HCT116 (cell line): ENCODE measurements around the gene PPDPF. TPM values are rescaled to one million over a fixed set of nuclear protein-coding genes. Genes with fewer than 3 reads are reported as not detected.

Experiments used
- ATAC-seq: fragments of 200-7000 bp; cut with Tn5 transposase; 2 replicates; pipeline ENCODE4 v1.9.1; 2020; ENCODE audit warnings: mild to moderate bottlenecking, moderate library complexity
- BruUV-seq: library from RNA; stranded (reverse); fragments of 400-500 nt; replicated peaks from 2 replicates; lab custom pipeline; 2021; lab: Mats Ljungman, UMichigan
- CTCF ChIA-PET: fragments of 300-600 bp; sonication (Branson Sonifier 250); formaldehyde crosslinking; loops from one replicate; lab custom pipeline; 2021; ENCODE audit warnings: antibody characterized with exemption; lab: Charles Lee
- POLR2A ChIA-PET: fragments of 300-600, 350-600 bp; sonication (Branson Sonifier 250); formaldehyde crosslinking; loops from one replicate; lab custom pipeline; 2021; ENCODE audit warnings: antibody characterized with exemption; lab: Charles Lee
- RAD21 ChIA-PET, 2 experiments: fragments of 300-600 bp; sonication (Branson Sonifier 250); formaldehyde crosslinking; loops; one replicate each; lab custom pipeline; 2023; ENCODE audit warnings: low total read pairs in 2 of 2; ENCODE audit not compliant: uncharacterized antibody in 2 of 2, unreplicated experiment in 2 of 2, low non-redundant PET in 1 of 2; lab: Charles Lee
- DNase-seq: peaks from one replicate; pipeline ENCODE4 v3.0.0-alpha.2; 2010; ENCODE audit warnings: low read depth, low spot score
- H2AFZ ChIP-seq: fragments of 200-600 bp; shearing (Covaris generic), sonication (generic); 2 replicates; pipeline ENCODE4 v1.6.1; 2017; ENCODE audit warnings: low read depth, mixed run types, mixed read lengths, antibody characterized with exemption, low read length; ENCODE audit not compliant: poor library complexity, severe bottlenecking
- H3K27ac ChIP-seq: 2 replicates; pipeline ENCODE4 v1.5.1; 2012; ENCODE audit warnings: low read depth, low read length
- H3K27me3 ChIP-seq: fragments of 200-600 bp; sonication (generic); 2 replicates; pipeline ENCODE4 v1.6.1; 2016; ENCODE audit warnings: mixed run types, low read length, mixed read lengths; ENCODE audit not compliant: insufficient read depth
- H3K36me3 ChIP-seq, 2 experiments: fragments of 200-500 bp in 1 of 2; fragments of 200-600 bp in 1 of 2; sonication (Bioruptor generic) in 1 of 2; sonication (generic) in 1 of 2; 2 replicates each; pipeline versions ENCODE4 v1.5.1 to v1.6.1; 2014 to 2016; ENCODE audit warnings: low read length in 2 of 2, inconsistent platforms in 1 of 2, mixed read lengths in 1 of 2, mixed run types in 1 of 2; ENCODE audit not compliant: insufficient read depth in 2 of 2, control insufficient read depth in 1 of 2
- H3K4me1 ChIP-seq, 2 experiments: fragments of 200-600 bp in 1 of 2; sonication (generic) in 1 of 2; 2 replicates each; pipeline versions ENCODE4 v1.5.1 to v1.6.1; 2012 to 2017; ENCODE audit warnings: low read length in 2 of 2, inconsistent platforms in 1 of 2, mild to moderate bottlenecking in 1 of 2, mixed read lengths in 1 of 2, mixed run types in 1 of 2, moderate library complexity in 1 of 2; ENCODE audit not compliant: insufficient read depth in 2 of 2, control insufficient read depth in 1 of 2
- H3K4me2 ChIP-seq: fragments of 200-600 bp; sonication (generic); 2 replicates; pipeline ENCODE4 v1.6.1; 2017; ENCODE audit warnings: mixed run types, low read length, mixed read lengths
- H3K4me3 ChIP-seq, 2 experiments: fragments of 200-600 bp in 1 of 2; sonication (generic) in 1 of 2; replicated peaks in 1 of 2; 2 replicates each; pipeline ENCODE4 v1.5.1; 2011 to 2016; ENCODE audit warnings: low read length in 2 of 2, control low read depth in 1 of 2, low read depth in 1 of 2, mild to moderate bottlenecking in 1 of 2, mixed read lengths in 1 of 2, mixed run types in 1 of 2
- H3K79me2 ChIP-seq: fragments of 200-600 bp; sonication (generic); 2 replicates; pipeline ENCODE4 v1.6.1; 2017; ENCODE audit warnings: mild to moderate bottlenecking, mixed run types, low read length, moderate library complexity, mixed read lengths; ENCODE audit not compliant: insufficient read depth
- H3K9ac ChIP-seq: fragments of 200-600 bp; sonication (generic); 2 replicates; pipeline ENCODE4 v1.6.1; 2016; ENCODE audit warnings: low read length, mixed read lengths
- H3K9me2 ChIP-seq: fragments of 200-600 bp; sonication (generic), shearing (Covaris generic); 2 replicates; pipeline ENCODE4 v1.6.1; 2017; ENCODE audit warnings: mixed run types, mild to moderate bottlenecking, moderate library complexity; ENCODE audit not compliant: insufficient read depth
- H3K9me3 ChIP-seq, 2 experiments: fragments of 200-500 bp in 1 of 2; fragments of 200-600 bp in 1 of 2; sonication (Bioruptor generic) in 1 of 2; sonication (generic) in 1 of 2; 2 replicates each; pipeline ENCODE4 v1.6.1; 2014 to 2017; ENCODE audit warnings: low read length in 2 of 2, mixed read lengths in 2 of 2, inconsistent platforms in 1 of 2, low read depth in 1 of 2, mild to moderate bottlenecking in 1 of 2, mixed run types in 1 of 2, moderate library complexity in 1 of 2; ENCODE audit not compliant: control insufficient read depth in 1 of 2, insufficient read depth in 1 of 2
- H4K20me1 ChIP-seq: fragments of 200-600 bp; sonication (generic), shearing (Covaris generic); 2 replicates; pipeline ENCODE4 v1.6.1; 2017; ENCODE audit warnings: mixed run types, mild to moderate bottlenecking, moderate library complexity; ENCODE audit not compliant: insufficient read depth
- ATF3 ChIP-seq: IDR thresholded peaks from 2 replicates; pipeline ENCODE4 v1.6.1; 2012
- CBX3 ChIP-seq: IDR thresholded peaks from 2 replicates; pipeline ENCODE4 v1.6.1; 2012; ENCODE audit warnings: low read depth
- CEBPB ChIP-seq: IDR thresholded peaks from 2 replicates; pipeline ENCODE4 v1.6.1; 2012; ENCODE audit warnings: low read depth
- EGR1 ChIP-seq: IDR thresholded peaks from 2 replicates; pipeline ENCODE4 v1.6.1; 2012; ENCODE audit warnings: low read depth
- ELF1 ChIP-seq: IDR thresholded peaks from 2 replicates; pipeline ENCODE4 v1.6.1; 2012; ENCODE audit warnings: low read depth, borderline replicate concordance
- EZH2 ChIP-seq: fragments of 200-600 bp; sonication (generic); IDR thresholded peaks from 2 replicates; pipeline ENCODE4 v1.6.1; 2017; ENCODE audit warnings: antibody characterized with exemption, mixed run types
- EZH2phosphoT487 ChIP-seq: fragments of 200-600 bp; IDR thresholded peaks from 2 replicates; pipeline ENCODE4 v1.6.1; 2018; ENCODE audit warnings: antibody characterized with exemption, borderline replicate concordance
- FOSL1 ChIP-seq: IDR thresholded peaks from 2 replicates; pipeline ENCODE4 v1.6.1; 2012; ENCODE audit warnings: low read depth
- JUND ChIP-seq: IDR thresholded peaks from 2 replicates; pipeline ENCODE4 v1.6.1; 2012
- MAX ChIP-seq: IDR thresholded peaks from 2 replicates; pipeline ENCODE4 v1.6.1; 2012
- POLR2A ChIP-seq: IDR thresholded peaks from 2 replicates; pipeline ENCODE4 v1.7.0; 2011; ENCODE audit warnings: borderline replicate concordance; ENCODE audit not compliant: insufficient read depth, insufficient read length; ENCODE audit errors: extremely low read depth
- POLR2AphosphoS5 ChIP-seq: IDR thresholded peaks from 2 replicates; pipeline ENCODE4 v1.6.1; 2011; ENCODE audit warnings: mild to moderate bottlenecking, low read depth, low read length, moderate library complexity
- RAD21 ChIP-seq: IDR thresholded peaks from 2 replicates; pipeline ENCODE4 v1.6.1; 2012; ENCODE audit warnings: low read depth, mild to moderate bottlenecking
- SIN3A ChIP-seq: IDR thresholded peaks from 2 replicates; pipeline ENCODE4 v1.6.1; 2012; ENCODE audit warnings: low read depth
- SP1 ChIP-seq: IDR thresholded peaks from 2 replicates; pipeline ENCODE4 v1.6.1; 2012; ENCODE audit warnings: low read depth
- YY1 ChIP-seq: IDR thresholded peaks from 2 replicates; pipeline ENCODE4 v1.6.1; 2011; ENCODE audit warnings: low read length, low read depth, moderate library complexity, mild to moderate bottlenecking; ENCODE audit not compliant: insufficient replicate concordance; ENCODE audit errors: extremely low read depth
- ZBTB33 ChIP-seq: IDR thresholded peaks from 2 replicates; pipeline ENCODE4 v1.6.1; 2011; ENCODE audit warnings: mild to moderate bottlenecking, low read length, moderate library complexity; ENCODE audit not compliant: insufficient replicate concordance; ENCODE audit errors: extremely low read depth
- ZNF274 ChIP-seq: fragments of 200-500 bp; sonication (Bioruptor generic); IDR thresholded peaks from 2 replicates; pipeline ENCODE4 v1.6.1; 2014; ENCODE audit warnings: mild to moderate bottlenecking, low read depth, low read length, inconsistent platforms
- intact Hi-C: fragments of 100-400 bp; cut with micrococcal nuclease; formaldehyde crosslinking; loops from 2 replicates; pipeline ENCODE4 v1.10.0; 2022
- total RNA-seq: library from RNA; stranded (reverse); gene quantifications from one replicate; pipeline ENCODE4 v1.2.1, GENCODE V29; 2021; ENCODE audit not compliant: unreplicated experiment

Gene PPDPF
- total RNA-seq, 1 experiment from 2014 or later = 346 TPM

- CTCF ChIA-PET = no interaction called here
- no peaks in the 10 kb centered on the region; a peak in 3 of 4 replicates for H3K36me3 ChIP-seq
- H3K27ac ChIP-seq = no peak overlapping the region
- no peak overlapping the region for H3K4me3 ChIP-seq
- no peak overlapping the region for H3K9ac ChIP-seq
- no peak for DNase-seq
- no peaks in the 10 kb centered on the region for H3K79me2 ChIP-seq
- no peak overlapping the region for H2AFZ ChIP-seq
- H3K27me3 ChIP-seq = no peaks in the 10 kb centered on the region
- H3K4me2 ChIP-seq = no peak overlapping the region
- H3K4me1 ChIP-seq = no peaks in the 10 kb centered on the region
- TF ChIP-seq EZH2phosphoT487 (no peak), CEBPB (no peak), EGR1 (no peak), POLR2AphosphoS5 (no peak), FOSL1 (no peak), ATF3 (no peak), POLR2A (no peak)
- TSS peak; percentile 31 for BruUV-seq
- no peak for ATAC-seq
- RAD21 ChIA-PET = no interaction called here
- no peaks in the 10 kb centered on the region for H3K9me2 ChIP-seq
- POLR2A ChIA-PET = no interaction called here
- intact Hi-C loops = no loop called here
- no peaks in the 10 kb centered on the region for H3K9me3 ChIP-seq
- no peaks in the 10 kb centered on the region for H4K20me1 ChIP-seq
Observed at GRCh38 chr20:63560333-63560805, 39.8 kb downstream of the PPDPF start.

GRCh38 chr20:63560856-63561609 is 40.5 kb downstream of the PPDPF start:
- Histone ChIP-seq H3K9me2 (no peaks in the 10 kb centered on the region), H3K27ac (no peak overlapping the region), H3K9ac (no peak overlapping the region), H3K9me3 (no peaks in the 10 kb centered on the region), H4K20me1 (no peaks in the 10 kb centered on the region), H3K36me3 (no peaks in the 10 kb centered on the region; a peak in 3 of 4 replicates), H3K4me3 (no peak overlapping the region), H3K4me1 (no peaks in the 10 kb centered on the region), H3K79me2 (no peaks in the 10 kb centered on the region), H3K27me3 (no peaks in the 10 kb centered on the region), H2AFZ (no peak overlapping the region), H3K4me2 (no peak overlapping the region)
- no TSS peak for BruUV-seq
- ATAC-seq = no peak
- ChIA-PET POLR2A (no interaction called here), CTCF (no interaction called here), RAD21 (no interaction called here)
- intact Hi-C loops = no loop called here
- DNase-seq = no peak
- no peak for TF ChIP-seq ZBTB33
- TF ChIP-seq SP1 = no peak
- no peak for TF ChIP-seq RAD21
- TF ChIP-seq ATF3 = no peak
- no peak for TF ChIP-seq EGR1
- no peak for TF ChIP-seq POLR2A
- no peak for TF ChIP-seq MAX
- no peak for TF ChIP-seq CEBPB
- TF ChIP-seq CBX3 = no peak
- no peak for TF ChIP-seq ZNF274
- no peak for TF ChIP-seq EZH2phosphoT487
- TF ChIP-seq ELF1 = no peak
- no peak for TF ChIP-seq FOSL1
- no peak for TF ChIP-seq JUND
- TF ChIP-seq SIN3A = no peak
- TF ChIP-seq YY1 = no peak
- TF ChIP-seq EZH2 = no peak
